NT2/D1 (cell line): ENCODE results near the gene TAX1BP3.

Experiments
- SUZ12 ChIP-seq: IDR thresholded peaks from 2 replicates; pipeline ENCODE4 v1.6.1; 2011; ENCODE audit not compliant: insufficient read length, insufficient read depth; ENCODE audit errors: extremely low read depth
- ZNF274 ChIP-seq: IDR thresholded peaks from 2 replicates; pipeline ENCODE4 v1.6.1; 2011; ENCODE audit warnings: mild to moderate bottlenecking, low read depth, low read length

- TF ChIP-seq SUZ12 (no peak), ZNF274 (no peak)
These were observed 20.5 kb upstream of the TAX1BP3 start for GRCh38 chr17:3688852-3689261.
